B cell (primary cell): ENCODE data around the gene PARD3. TPM values are rescaled to one million over a fixed set of nuclear protein-coding genes. Genes with fewer than 3 reads are reported as not detected.

Experiments
- ATAC-seq: fragments of 200-7000 bp; cut with Tn5 transposase; one replicate; pipeline ENCODE4 v1.10.0; 2021; ENCODE audit warnings: low read depth, mild to moderate bottlenecking, moderate number of reproducible peaks, moderate library complexity
- CTCF ChIA-PET: fragments of 350-600 bp; sonication (Branson Sonifier 250); formaldehyde crosslinking; loops from one replicate; lab custom pipeline; 2021; ENCODE audit warnings: antibody characterized with exemption, inconsistent platforms; lab: Charles Lee
- POLR2A ChIA-PET: fragments of 350-600 bp; sonication (Branson Sonifier 250); formaldehyde crosslinking; loops from one replicate; lab custom pipeline; 2021; ENCODE audit warnings: antibody characterized with exemption; lab: Charles Lee
- DNase-seq: peaks from one replicate; pipeline ENCODE4 v3.0.0; 2013
- H2AFZ ChIP-seq: 2 replicates; pipeline ENCODE4 v1.6.1; 2012; ENCODE audit warnings: mild to moderate bottlenecking, low read depth, low read length; ENCODE audit not compliant: insufficient read depth, poor library complexity, severe bottlenecking
- H3K27ac ChIP-seq, 2 donors: 1 replicate in 1 of 2; 2 replicates in 1 of 2; pipeline ENCODE4 v1.5.1; 2012 to 2013; ENCODE audit warnings: low read length in 2 of 2, mild to moderate bottlenecking in 2 of 2, moderate library complexity in 1 of 2
- H3K27me3 ChIP-seq, 4 experiments: fragments of 200-600 bp in 1 of 4; sonication (generic) in 1 of 4; replicated peaks in 1 of 4; 1 replicate in 2 of 4; 2 replicates in 2 of 4; pipeline versions ENCODE4 v1.6.1 to v1.7.0; 2013 to 2016; ENCODE audit warnings: low read length in 3 of 4, mild to moderate bottlenecking in 2 of 4, mixed read lengths in 1 of 4, moderate library complexity in 1 of 4; ENCODE audit not compliant: insufficient read depth in 4 of 4, control insufficient read depth in 3 of 4; ENCODE audit errors: control extremely low read depth in 1 of 4
- H3K36me3 ChIP-seq, 2 experiments: replicated peaks in 1 of 2; 1 replicate in 1 of 2; 2 replicates in 1 of 2; pipeline versions ENCODE4 v1.6.1 to v1.7.1; 2013; ENCODE audit warnings: low read length in 1 of 2; ENCODE audit not compliant: insufficient read depth in 2 of 2, control insufficient read depth in 1 of 2; ENCODE audit errors: control extremely low read depth in 1 of 2, extremely low read depth in 1 of 2
- H3K4me1 ChIP-seq, 2 donors: fragments of 200-600 bp in 1 of 2; sonication (generic) in 1 of 2; 1 replicate in 1 of 2; 2 replicates in 1 of 2; pipeline versions ENCODE4 v1.5.1 to v1.6.1; 2013 to 2017; ENCODE audit warnings: low read length in 2 of 2; ENCODE audit not compliant: control insufficient read depth in 2 of 2, insufficient read depth in 2 of 2
- H3K4me2 ChIP-seq: replicated peaks from 2 replicates; pipeline ENCODE3; 2012; ENCODE audit warnings: mild to moderate bottlenecking, low read depth, low read length; ENCODE audit not compliant: poor library complexity, severe bottlenecking
- H3K4me3 ChIP-seq, 5 experiments: fragments of 200-600 bp in 1 of 5; sonication (generic) in 1 of 5; 1 replicate in 3 of 5; 2 replicates in 2 of 5; pipeline versions ENCODE4 v1.5.1 to v1.7.0; 2011 to 2016; ENCODE audit warnings: low read length in 4 of 5, mild to moderate bottlenecking in 4 of 5, low read depth in 2 of 5, control low read depth in 1 of 5, moderate library complexity in 1 of 5; ENCODE audit not compliant: insufficient read depth in 1 of 5; ENCODE audit errors: control extremely low read depth in 1 of 5, extremely low read depth in 1 of 5
- H3K79me2 ChIP-seq: fragments of 200-600 bp; sonication (generic); one replicate; pipeline ENCODE4 v1.6.0; 2016; ENCODE audit warnings: low read length; ENCODE audit not compliant: control insufficient read depth, insufficient read depth
- H3K9ac ChIP-seq: fragments of 200-600 bp; sonication (generic); 2 replicates; pipeline ENCODE4 v1.6.1; 2017; ENCODE audit warnings: mild to moderate bottlenecking, low read length, moderate library complexity
- H3K9me3 ChIP-seq, 3 donors: one replicate each; pipeline versions ENCODE4 v1.6.1 to v1.7.1; 2013; ENCODE audit warnings: low read length in 2 of 3; ENCODE audit not compliant: control insufficient read depth in 2 of 3, insufficient read depth in 1 of 3; ENCODE audit errors: control extremely low read depth in 1 of 3
- H4K20me1 ChIP-seq: 2 replicates; pipeline ENCODE4 v1.6.0; 2012; ENCODE audit warnings: mild to moderate bottlenecking, low read length; ENCODE audit not compliant: insufficient read depth, control insufficient read depth, poor library complexity, severe bottlenecking
- H3K27ac Mint-ChIP-seq: one replicate; pipeline ENCODE4 v1.8.0; 2021; ENCODE audit warnings: mixed read lengths
- H3K27me3 Mint-ChIP-seq: one replicate; pipeline ENCODE4 v1.8.0; 2021; ENCODE audit warnings: mixed read lengths
- H3K4me1 Mint-ChIP-seq: one replicate; pipeline ENCODE4 v1.8.0; 2021; ENCODE audit warnings: mixed read lengths
- H3K4me3 Mint-ChIP-seq: one replicate; pipeline ENCODE4 v1.8.0; 2021; ENCODE audit warnings: mixed read lengths
- H3K9me3 Mint-ChIP-seq: one replicate; pipeline ENCODE4 v1.8.0; 2022; ENCODE audit warnings: mixed read lengths; ENCODE audit not compliant: insufficient read depth
- CTCF ChIP-seq: fragments of 200-600 bp; IDR thresholded peaks from one replicate; pipeline ENCODE4 v1.8.0; 2022; ENCODE audit warnings: antibody characterized with exemption, mild to moderate bottlenecking
- EZH2 ChIP-seq: IDR thresholded peaks from 2 replicates; pipeline ENCODE4 v1.6.1; 2012; ENCODE audit warnings: borderline replicate concordance, low read depth, mild to moderate bottlenecking, moderate library complexity, low read length; ENCODE audit not compliant: insufficient read depth, poor library complexity, severe bottlenecking
- WGBS: methylation state at CpG from one replicate; pipeline ENCODE4 v1.1.5; 2013; ENCODE audit warnings: missing lambda C conversion rate; ENCODE audit not compliant: insufficient coverage; 5-methylcytosine and 5-hydroxymethylcytosine counted together
- intact Hi-C: fragments of 100-400 bp; cut with micrococcal nuclease; formaldehyde crosslinking; loops from one replicate; pipeline ENCODE4 v1.10.0; 2022
- polyA plus RNA-seq: library from polyadenylated mRNA; depleted of rRNA; stranded (reverse); fragments of >200 nt; gene quantifications from 2 replicates; pipeline ENCODE4 v1.2.3, GENCODE V29; 2012
- total RNA-seq, 2 donors: library from RNA; stranded (reverse); fragments of 120-200 nt in 1 of 2; gene quantifications; 1 replicate in 1 of 2; 2 replicates in 1 of 2; pipeline versions ENCODE4 v1.2.3 to v1.2.4, GENCODE V29; 2013 to 2022

PARD3 gene
- total and polyA plus RNA-seq, 2 donors (not counting 1 experiment from before 2014, with no cell fraction given) = not detected

GRCh38 chr10:34612446-34612845, 202.7 kb downstream of the PARD3 start:
- ChIA-PET CTCF (interaction anchor here (1.2 kb wide), 1 partner anchor 8 kb away, joined by 3 read pairs; no protein-coding TSS in a partner anchor), POLR2A (no interaction called here)
- no peak overlapping the region for H3K9ac ChIP-seq
- Mint-ChIP-seq H3K4me3 (no peak overlapping the region), H3K27ac (no peak overlapping the region), H3K9me3 (no peaks in the 10 kb centered on the region), H3K27me3 (peaks cover 11% of the 10 kb centered on the region), H3K4me1 (no peaks in the 10 kb centered on the region)
- no peaks in the 10 kb centered on the region for H3K27me3 ChIP-seq
- no peaks in the 10 kb centered on the region for H3K79me2 ChIP-seq
- H3K27ac ChIP-seq = no peak overlapping the region
- no peak overlapping the region for H2AFZ ChIP-seq
- no peaks in the 10 kb centered on the region for H4K20me1 ChIP-seq
- H3K4me2 ChIP-seq = no peak overlapping the region
- ATAC-seq (no peak), DNase-seq (no peak)
- H3K9me3 ChIP-seq = no peaks in the 10 kb centered on the region
- 89% methylated on average over 3 of the region's 3 CpGs for WGBS
- intact Hi-C loops = no loop called here
- H3K4me3 ChIP-seq = no peak overlapping the region
- TF ChIP-seq EZH2 (no peak), CTCF (no peak)
- H3K36me3 ChIP-seq = no peaks in the 10 kb centered on the region
- no peaks in the 10 kb centered on the region for H3K4me1 ChIP-seq

GRCh38 chr10:34609287-34609940, 205.7 kb downstream of the PARD3 start:
- Histone ChIP-seq H2AFZ (no peak overlapping the region), H3K36me3 (no peaks in the 10 kb centered on the region), H3K9ac (no peak overlapping the region), H3K9me3 (no peaks in the 10 kb centered on the region), H4K20me1 (no peaks in the 10 kb centered on the region), H3K79me2 (no peaks in the 10 kb centered on the region), H3K4me1 (no peaks in the 10 kb centered on the region), H3K4me3 (no peak overlapping the region), H3K27ac (no peak overlapping the region), H3K27me3 (no peaks in the 10 kb centered on the region), H3K4me2 (no peak overlapping the region)
- Mint-ChIP-seq H3K4me3 (no peak overlapping the region), H3K9me3 (no peaks in the 10 kb centered on the region), H3K27ac (no peak overlapping the region), H3K27me3 (peaks cover 5% of the 10 kb centered on the region), H3K4me1 (no peaks in the 10 kb centered on the region)
- DNase-seq (no peak), ATAC-seq (no peak)
- 82% methylated on average over 5 of the region's 9 CpGs for WGBS
- TF ChIP-seq EZH2 (no peak), CTCF (no peak)
- CTCF ChIA-PET = no interaction called here
- POLR2A ChIA-PET = no interaction called here
- intact Hi-C loops = no loop called here
